ENCODE results near the gene ADAM21.
A peak's percentile ranks its signal among the peaks of the same experiment; 100 is the strongest.

ADAM21 gene

DNA sequence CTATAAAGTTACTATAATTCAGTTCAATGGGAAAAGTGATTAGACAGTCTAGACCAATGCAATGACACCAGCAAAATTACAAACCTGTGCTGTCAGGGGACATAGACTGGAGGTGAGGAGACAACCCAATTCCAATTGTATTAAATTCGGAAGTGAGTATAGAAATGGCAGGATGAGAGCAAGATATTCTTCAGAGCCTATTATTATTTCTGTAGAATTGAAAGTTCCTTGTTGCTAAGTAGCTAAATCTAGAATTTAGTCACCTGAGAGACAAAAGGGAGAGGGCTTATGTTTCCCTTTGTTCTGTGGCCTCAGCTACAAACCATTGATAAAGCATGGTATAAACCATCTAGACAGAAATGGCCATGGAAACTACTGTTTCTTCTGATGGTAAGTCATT lies at the start of gene ADAM21:
Gene ADAM21 (plus strand): TSS at position 301 of the 400 bp plus-strand sequence. CDS start 5,326 bp downstream, outside the sequence.
- TF ChIP-seq, protein P1, sequence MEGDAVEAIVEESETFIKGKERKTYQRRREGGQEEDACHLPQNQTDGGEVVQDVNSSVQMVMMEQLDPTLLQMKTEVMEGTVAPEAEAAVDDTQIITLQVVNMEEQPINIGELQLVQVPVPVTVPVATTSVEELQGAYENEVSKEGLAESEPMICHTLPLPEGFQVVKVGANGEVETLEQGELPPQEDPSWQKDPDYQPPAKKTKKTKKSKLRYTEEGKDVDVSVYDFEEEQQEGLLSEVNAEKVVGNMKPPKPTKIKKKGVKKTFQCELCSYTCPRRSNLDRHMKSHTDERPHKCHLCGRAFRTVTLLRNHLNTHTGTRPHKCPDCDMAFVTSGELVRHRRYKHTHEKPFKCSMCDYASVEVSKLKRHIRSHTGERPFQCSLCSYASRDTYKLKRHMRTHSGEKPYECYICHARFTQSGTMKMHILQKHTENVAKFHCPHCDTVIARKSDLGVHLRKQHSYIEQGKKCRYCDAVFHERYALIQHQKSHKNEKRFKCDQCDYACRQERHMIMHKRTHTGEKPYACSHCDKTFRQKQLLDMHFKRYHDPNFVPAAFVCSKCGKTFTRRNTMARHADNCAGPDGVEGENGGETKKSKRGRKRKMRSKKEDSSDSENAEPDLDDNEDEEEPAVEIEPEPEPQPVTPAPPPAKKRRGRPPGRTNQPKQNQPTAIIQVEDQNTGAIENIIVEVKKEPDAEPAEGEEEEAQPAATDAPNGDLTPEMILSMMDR (IDR thresholded peaks at IDR 0.05), result no peak

DNA sequence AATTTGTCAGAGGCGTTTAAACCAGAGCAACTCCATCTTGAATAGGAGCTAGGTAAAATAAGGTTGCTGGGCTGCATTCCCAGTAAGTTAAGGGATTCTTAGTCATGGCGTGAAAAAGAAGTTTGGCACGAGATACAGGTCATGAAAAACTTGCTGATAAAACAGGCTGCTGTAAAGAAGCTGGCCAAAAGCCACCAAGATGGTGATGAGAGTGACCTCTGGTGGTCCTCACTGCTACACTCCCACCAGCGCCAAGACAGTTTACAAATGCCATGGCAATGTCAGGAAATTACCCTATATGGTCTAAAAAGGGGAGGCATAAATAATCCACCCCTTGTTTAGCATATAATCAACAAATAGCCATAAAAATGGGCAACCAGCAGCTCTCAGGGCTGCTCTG lies 48.6 kb upstream of the ADAM21 start:
- TF ChIP-seq, protein P1 (IDR thresholded peaks at IDR 0.05), result peak; percentile 42; the same call in 1 of the 2 replicates

DNA sequence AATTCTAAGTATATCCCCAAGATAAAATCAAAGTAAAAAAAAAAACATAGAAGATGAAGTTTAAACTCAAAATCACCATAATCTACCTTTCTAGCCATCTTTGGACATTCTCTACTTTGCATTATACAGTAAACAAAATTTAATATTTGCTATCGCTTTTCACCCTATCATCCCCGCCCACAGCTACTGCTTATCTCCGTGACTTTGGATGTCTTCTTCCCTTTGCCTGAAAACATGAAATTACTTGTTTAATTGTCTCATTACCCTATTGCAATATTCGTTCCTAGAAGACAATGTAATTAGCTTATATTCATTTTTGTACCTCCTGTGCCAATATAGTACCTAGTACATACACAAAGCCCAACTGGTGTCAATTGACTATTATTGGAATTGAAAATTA lies 44.4 kb upstream of the ADAM21 start:
- TF ChIP-seq, protein P1 (IDR thresholded peaks at IDR 0.05), result no peak

DNA sequence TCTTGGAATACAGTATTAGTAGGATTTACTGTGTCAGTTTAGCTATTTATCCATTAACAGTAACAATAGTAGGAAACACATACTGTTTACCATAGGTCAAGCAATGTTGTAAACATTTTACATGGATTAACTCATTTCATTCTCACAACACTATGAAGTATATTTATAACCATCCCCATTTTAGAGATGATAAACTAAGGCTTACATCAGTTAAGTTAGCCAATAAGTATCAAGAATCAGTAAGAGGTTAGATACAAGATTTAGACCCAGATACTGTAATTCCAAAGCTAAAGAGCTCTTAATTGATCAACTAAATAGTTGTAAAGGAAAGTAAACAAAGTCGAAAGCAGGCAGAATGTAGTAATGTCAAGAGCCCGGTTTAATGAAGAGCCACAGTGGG lies 36.2 kb upstream of the ADAM21 start:
- TF ChIP-seq, protein P1 (IDR thresholded peaks at IDR 0.05), result no peak

DNA sequence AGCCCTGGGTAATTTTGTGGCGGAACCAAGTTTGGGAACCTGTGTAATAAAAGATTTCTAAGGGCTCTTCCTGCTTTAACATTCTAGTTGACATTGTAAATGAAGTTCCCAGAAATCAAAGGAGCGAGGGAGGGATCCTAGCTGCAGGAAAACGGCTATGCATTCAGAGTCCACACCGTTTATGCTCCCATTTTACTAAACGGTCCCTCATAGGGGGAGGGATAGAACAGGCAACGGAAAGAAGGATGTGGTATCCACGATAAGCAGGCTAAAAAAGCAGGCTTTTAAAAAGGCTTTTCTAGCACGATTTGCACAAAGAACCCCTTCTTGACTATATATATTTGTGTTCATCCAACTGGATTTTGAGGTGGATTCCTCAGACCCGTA lies 35.6 kb upstream of the ADAM21 start:
- TF ChIP-seq, protein P1 (IDR thresholded peaks at IDR 0.05), result no peak

DNA sequence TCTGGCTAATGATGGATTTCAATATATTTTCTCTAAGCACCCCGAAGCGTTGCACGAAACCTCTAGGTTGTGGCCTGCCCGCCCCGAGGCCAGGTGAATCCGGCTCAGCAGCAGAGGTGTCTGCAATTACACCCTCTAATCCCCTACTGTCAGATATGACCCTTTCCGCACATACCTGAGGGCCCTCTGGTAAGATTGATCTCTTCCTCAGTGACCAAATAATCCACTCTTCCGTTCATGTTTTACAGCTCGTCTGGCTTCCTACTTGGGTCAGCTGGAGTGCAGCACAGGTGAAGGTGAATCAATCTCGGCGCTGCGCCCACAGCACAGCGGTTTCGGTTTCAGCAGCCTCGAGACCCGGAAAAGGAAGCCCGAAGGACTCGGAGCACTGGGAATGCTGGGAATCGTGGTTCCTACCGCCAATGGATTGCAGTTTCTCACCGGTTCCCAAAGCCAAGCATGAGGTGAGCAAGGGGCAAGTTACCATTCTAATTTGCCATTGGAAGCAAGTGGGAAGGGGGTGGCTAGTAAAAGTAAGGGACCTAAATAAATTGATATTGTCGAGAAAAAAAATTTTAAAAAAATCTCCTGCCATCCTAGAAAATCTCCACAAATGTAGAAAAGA lies 35.1 kb upstream of the ADAM21 start, which contains the start of gene SYNJ2BP:
Gene SYNJ2BP (minus strand): TSS at position 366 of the 625 bp plus-strand sequence. CDS start 127 bp downstream, at position 239.
- TF ChIP-seq, protein P1 (IDR thresholded peaks at IDR 0.05), result no peak

DNA sequence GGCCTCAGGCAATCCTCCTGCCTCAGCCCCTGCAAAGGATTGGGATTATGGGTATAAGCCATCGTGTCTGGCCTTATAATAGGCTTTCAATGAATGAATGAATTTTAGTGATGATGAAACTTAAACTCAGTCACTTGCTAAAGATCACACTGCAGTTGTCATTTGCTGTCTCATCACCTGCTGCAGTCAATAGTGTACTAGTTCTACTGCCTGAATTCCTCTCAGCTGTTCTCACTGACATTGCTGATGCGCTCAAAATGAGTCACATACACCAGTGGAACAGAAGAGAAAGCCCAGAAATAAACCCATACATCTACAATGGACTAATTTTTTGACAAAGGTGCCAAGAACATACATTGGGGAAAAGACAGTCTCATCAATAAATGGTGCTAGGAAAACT lies 29.4 kb upstream of the ADAM21 start:
- TF ChIP-seq, protein P1 (IDR thresholded peaks at IDR 0.05), result no peak

DNA sequence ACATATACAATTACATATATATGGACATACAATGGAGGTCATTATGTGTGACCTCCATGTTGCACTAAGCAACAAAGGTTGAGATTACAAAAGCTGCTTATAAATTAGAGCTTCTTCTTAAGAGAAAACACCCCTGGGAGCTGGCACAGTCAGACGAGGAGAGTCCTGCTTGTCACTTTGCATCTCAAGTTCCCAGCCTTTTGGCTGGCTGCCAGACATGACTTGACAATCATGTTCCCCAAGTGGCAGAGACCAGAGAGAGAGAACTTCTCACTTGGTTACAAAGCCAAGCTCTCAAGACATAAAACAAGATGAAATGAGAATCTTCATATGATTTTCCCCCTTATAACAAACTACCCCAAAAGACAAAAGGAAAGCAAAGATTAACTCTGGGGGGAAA lies 26.6 kb upstream of the ADAM21 start:
- TF ChIP-seq, protein P1 (IDR thresholded peaks at IDR 0.05), result no peak
